ENCODE results near the gene RASSF4. TPM values are rescaled to one million over a fixed set of nuclear protein-coding genes. Genes with fewer than 3 reads are reported as not detected.

Gene RASSF4
- total RNA-seq, 1 experiment from 2014 or later, result 11.1 TPM

- no peak for DNase-seq (ENCODE audit: low read depth)
Observed at GRCh38 chr10:44988957-44989585, 29.5 kb downstream of the RASSF4 start.

DNA sequence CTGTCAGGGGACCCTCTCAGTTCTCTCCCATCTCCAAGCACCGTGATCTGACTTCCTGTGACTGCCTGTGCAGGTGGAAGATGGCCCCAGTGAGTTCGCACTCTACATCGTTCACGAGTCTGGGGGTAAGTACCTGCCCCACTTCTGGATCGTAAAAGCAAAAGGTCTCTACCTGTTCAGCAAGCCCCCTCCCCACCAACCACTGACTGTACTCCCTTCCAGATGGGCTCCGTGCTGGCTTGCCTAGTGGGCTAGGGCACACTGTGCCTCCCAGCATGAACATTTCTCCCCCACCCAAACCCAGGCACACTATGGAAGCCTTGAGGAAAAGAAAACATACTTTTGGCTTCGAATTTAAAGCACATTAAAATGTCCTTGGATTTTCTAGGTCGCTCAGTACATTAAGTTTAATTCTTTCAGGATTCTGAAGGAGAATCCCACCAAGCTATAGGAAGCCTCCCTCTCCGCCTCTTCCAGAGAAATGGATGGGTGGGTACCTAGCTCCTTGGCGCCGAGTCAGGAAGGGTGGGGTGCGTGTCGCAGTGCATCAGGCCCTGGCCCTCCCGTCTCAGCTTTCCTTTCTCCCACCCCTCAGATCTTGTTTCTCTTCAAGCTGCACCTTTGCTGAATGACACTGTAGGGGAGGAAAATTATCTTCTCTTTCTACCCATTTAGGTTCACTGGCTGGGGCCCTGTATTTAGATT is 30.1 kb downstream of the RASSF4 start:
- DNase-seq (ENCODE audit: low read depth), result no peak

- DNase-seq (ENCODE audit: low read depth), result no peak
Observed at GRCh38 chr10:44990302-44990655, 30.7 kb downstream of the RASSF4 start.

DNA sequence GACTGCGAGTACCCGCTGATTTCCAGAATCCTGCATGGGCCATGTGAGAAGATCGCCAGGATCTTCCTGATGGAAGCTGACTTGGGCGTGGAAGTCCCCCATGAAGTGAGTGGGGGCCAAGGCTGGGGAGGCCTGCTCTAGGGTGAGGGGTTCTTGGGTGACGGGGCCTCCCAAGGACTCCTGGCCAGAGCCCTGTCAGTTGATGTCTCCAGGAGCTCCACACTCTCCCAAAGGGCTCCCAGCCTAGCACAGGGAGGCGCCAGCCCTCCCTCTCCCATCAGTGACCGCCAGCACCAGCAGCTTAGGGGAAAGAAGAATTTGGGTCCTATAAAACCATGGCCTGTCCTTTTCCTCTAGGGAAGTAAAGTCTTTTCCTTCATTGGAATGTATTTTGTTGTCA is 31.4 kb downstream of the RASSF4 start:
- DNase-seq (ENCODE audit: low read depth), result no peak

DNA sequence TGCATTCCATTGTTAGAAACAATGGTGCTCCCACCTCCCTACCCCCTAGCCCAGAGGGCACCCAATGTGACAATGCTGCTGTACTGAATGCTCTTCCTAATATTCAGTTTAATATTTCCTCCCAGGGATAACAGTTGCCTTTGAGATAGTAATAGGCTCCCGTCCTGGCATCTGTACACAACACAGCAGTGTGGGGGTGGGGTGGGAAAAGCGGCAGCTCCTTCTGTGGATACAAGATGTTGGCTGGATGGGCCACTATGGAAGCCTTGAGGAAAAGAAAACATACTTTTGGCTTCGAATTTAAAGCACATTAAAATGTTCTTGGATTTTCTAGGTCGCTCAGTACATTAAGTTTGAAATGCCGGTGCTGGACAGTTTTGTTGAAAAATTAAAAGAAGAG is 32.0 kb downstream of the RASSF4 start:
- no peak for DNase-seq (ENCODE audit: low read depth)

GRCh38 chr10:44992070-44992731 is 32.6 kb downstream of the RASSF4 start:
- no peak for DNase-seq (ENCODE audit: low read depth)

DNA sequence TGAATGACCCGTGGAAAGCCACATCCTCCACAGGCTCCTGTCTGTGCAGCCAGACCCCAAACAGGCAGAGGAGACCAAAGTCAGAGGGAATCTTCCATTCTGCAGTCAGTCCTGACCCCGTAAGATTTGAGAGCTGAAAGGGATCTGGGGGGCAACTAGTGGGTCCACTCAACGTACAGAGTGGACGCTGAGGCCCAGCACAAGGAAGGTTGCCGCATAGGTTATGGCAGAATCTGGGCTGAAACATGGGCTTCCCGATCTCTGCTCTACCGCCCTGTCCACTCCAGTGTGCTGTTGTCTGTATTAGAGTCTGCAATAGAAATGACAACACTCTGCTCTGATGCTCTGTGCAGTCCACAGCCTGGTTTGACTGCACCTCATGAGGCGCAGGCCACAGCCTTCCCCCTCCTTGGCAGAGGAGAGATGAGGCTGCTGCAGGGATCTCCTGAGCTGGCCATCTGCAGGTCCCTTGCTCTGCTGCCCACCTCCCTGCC is 33.2 kb downstream of the RASSF4 start:
- no peak for DNase-seq (ENCODE audit: low read depth)

- no peak for DNase-seq (ENCODE audit: low read depth)
Observed at GRCh38 chr10:44993226-44993921, 33.8 kb downstream of the RASSF4 start.

- no peak for DNase-seq (ENCODE audit: low read depth)
Observed at GRCh38 chr10:44993922-44994751, 34.5 kb downstream of the RASSF4 start.

GRCh38 chr10:44994752-44995530 is 35.3 kb downstream of the RASSF4 start:
- no peak for DNase-seq (ENCODE audit: low read depth)

- no peak for DNase-seq (ENCODE audit: low read depth)
Observed at GRCh38 chr10:44995581-44995913, 35.9 kb downstream of the RASSF4 start.

DNA sequence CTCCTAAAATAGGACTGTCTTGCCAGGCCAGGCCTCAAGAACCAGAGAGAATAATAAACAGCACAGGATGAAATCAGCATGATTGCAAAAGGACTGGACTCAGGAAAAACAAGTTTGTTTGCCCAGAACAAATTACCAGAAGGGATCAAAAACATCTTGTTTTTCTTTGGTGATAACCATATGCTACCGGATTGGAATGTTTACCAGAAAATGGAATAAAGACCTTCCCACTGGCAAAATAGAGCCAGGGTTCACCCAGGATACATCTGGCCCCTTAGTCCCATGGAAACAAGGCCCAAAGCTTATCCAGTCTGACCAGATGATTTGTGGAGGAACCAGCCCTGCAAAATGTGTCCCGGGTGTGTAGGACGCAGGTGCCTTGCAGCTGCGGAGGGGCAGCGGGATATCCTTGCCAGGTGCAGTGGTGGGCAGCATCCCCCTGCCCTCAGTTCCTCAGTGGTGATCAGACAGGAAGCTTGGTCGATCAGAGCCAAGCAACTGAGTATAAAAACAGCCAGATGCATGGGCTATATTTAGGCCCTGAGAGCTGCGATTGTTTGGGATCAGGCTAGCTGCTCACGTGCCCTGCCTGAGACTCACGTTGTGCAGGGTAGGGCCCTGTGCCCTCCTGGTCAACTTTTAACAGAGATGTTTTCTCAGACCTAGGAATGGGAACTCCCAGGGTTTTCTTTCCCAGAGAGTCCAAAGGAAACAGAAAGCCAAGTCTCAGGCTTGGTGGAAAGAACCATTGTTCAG is 36.5 kb downstream of the RASSF4 start:
- DNase-seq (ENCODE audit: low read depth), result no peak

DNA sequence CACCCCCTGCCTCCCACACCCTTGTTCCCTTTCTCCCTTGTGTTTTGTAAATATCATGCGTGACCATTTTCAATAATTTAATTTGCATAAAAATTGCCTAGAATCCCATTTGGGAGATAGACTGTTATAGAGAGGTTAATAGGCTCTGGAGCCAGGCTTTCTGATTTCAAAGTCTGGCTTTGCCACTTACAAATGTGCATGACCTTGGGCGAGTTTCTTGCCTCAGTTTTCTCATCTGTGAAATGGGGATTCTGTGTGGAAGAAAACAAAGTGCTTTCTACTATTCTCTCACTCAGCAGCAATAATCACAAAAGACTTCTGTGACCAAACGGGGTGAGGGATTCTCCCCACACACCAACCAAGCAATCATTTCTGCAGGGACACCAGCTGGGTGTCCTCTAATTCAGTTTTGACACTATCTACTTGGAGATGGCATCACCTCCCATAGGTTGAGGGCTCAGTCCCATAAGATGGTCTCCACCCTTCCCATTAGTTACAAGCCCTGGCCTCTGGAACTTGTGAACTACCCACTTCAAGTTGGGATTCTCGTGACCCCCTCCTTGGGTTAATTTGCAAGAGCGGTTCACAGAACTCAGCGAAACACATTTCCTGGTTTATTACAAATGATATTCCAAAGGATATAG is 37.6 kb downstream of the RASSF4 start:
- DNase-seq (ENCODE audit: low read depth), result no peak

GRCh38 chr10:44998146-44998631 is 38.6 kb downstream of the RASSF4 start:
- peak; percentile 63 for DNase-seq (ENCODE audit: low read depth)

DNA sequence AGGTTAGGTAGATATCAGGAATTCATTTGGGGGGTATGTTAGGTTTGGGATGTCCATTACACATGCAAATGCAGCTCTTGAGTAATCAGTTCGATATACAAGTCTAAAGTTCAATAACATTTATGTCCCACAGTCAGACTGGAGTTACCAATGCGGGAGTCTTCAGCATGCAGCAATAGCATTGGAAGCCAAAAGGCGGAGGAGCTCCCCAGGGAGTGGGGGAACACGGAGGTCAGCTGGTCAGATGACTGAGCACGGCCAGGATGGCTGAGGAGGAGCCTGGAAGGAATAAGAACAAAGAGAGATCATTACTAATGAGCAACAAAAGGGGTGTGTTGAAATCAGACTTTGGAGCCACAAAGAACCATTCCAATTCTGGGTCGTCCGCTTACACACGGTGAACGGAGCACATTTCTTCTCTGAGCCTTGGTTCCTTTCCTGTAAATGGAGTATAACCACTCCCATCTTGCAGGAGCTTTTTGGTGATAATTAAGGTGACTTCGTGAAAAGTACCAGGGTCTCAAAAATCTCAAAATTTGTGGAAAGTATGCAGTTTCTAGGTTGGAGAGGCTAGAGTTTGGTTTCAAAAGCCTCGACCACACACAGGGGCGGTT is 40.6 kb downstream of the RASSF4 start:
- DNase-seq (ENCODE audit: low read depth), result peak; percentile 70

DNA sequence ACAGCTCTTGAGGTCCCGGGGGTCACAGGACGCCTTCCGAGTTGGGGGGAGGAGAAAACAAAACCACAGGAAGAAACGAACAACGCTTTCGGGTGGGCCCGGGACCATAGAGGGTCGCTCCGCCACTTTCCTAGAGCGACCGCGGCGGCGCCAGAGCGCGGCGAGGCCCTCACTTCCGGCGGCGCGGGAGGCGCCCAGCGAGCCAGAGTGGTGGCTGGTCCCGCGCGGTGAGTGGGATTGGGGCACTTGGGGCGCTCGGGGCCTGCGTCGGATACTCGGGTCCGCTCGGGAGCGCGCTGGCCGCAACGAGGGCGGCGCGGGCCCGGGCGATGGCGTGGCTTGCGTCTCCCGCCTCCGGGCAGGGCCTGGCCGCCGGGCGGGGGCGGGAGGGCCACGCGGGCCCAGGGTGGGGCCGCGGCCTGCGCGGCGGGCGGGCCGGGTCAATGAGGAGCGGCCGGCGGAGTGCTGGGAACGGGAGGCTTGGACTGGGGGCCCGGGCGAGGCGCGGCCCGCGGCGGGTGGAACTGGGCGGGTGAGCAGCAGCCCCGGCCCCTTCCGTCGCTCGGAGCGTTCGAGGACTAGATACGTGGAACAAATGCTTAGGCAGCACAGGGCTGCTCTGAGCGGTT is 41.3 kb downstream of the RASSF4 start, which contains the start of gene ZNF22:
TSS of gene ZNF22 (plus strand) at position 172 of the 629 bp plus-strand sequence. CDS start 2,446 bp downstream, outside the sequence.
- peak; percentile 79 for DNase-seq (ENCODE audit: low read depth)

DNA sequence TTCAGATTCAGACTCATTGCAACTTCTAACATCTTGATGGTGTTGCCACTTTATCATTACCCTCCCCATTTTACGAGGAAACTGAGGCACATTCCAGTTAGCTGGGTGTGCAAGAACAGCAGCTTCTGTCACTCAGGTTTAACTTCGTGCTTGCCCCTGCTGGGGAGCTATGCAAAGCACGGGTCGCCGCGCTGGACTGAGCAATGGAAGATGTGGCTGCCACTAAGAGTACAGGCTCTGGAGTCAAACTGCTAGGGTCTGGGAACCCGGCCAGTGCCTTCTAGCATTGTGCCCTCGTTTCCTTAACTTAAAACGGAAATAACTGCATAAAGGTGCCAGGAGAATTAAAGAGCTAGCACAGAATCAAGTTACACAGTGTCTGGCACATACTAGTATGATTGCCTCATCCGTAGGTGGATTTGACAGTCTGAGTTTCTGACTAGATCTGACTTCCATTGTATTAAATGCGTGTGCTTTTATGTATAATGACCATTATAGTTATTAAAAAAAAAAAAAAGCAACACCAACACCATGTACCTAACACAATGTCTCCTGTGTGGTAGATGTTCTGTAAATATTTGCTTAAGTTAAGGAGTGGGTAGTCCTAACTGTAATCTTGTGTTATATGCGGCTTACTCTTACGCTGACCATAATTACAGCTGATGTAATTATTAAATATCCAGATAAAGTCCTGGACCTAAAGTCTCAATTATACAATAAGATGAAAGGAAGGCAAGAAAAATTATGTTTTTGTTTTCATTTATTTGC is 42.0 kb downstream of the RASSF4 start:
- peak; percentile 82 for DNase-seq (ENCODE audit: low read depth)
